RWPE1 (cell line): ENCODE measurements around the gene CHST12.

ENCODE experiments used
- CTCF ChIA-PET: fragments of 350-600 bp; sonication (Branson Sonifier 250); formaldehyde crosslinking; extraction: SDS; loops from one replicate; lab custom pipeline; 2021; lab: Yijun Ruan, JAX
- POLR2A ChIA-PET: fragments of 400-600 bp; formaldehyde crosslinking; extraction: SDS; loops from one replicate; lab custom pipeline; 2020; ENCODE audit warnings: antibody characterized with exemption; ENCODE audit not compliant: low non-redundant PET; lab: Yijun Ruan, JAX
- DNase-seq: peaks from one replicate; pipeline ENCODE4 v3.0.0; 2012; ENCODE audit warnings: low spot score
- H3K27ac ChIP-seq: fragments of 450-650 bp; 2 replicates; pipeline ENCODE4 v1.5.1; 2017
- CTCF ChIP-seq: fragments of 450-650 bp; conservative IDR thresholded peaks from 2 replicates; pipeline ENCODE4 v1.5.1; 2017; ENCODE audit warnings: low read depth, mild to moderate bottlenecking

Gene CHST12

GRCh38 chr7:2484868-2485267 is 81.5 kb downstream of the CHST12 start:
- no peak overlapping the region for H3K27ac ChIP-seq
- POLR2A ChIA-PET = no interaction called here
- no peak for DNase-seq
- TF ChIP-seq CTCF = no peak
- CTCF ChIA-PET = no interaction called here

- ChIA-PET POLR2A (no interaction called here), CTCF (interaction anchor here (1.0 to 1.6 kb wide), 2 partner anchors 11 to 19 kb away, joined by 3 to 7 read pairs; no protein-coding TSS in a partner anchor)
- no peak overlapping the region; the same call in 1 of the 2 replicates for H3K27ac ChIP-seq
- TF ChIP-seq CTCF = no peak
- DNase-seq = no peak
Measured at GRCh38 chr7:2487586-2488271, 84.3 kb downstream of the CHST12 start.

GRCh38 chr7:2488272-2488645 is 84.8 kb downstream of the CHST12 start:
- TF ChIP-seq CTCF = no peak
- no peak overlapping the region; the same call in 1 of the 2 replicates for H3K27ac ChIP-seq
- ChIA-PET POLR2A (no interaction called here), CTCF (interaction anchor here (0.8 to 1.6 kb wide), 3 partner anchors 11 to 697 kb away, joined by 3 to 7 read pairs (median 4); no protein-coding TSS in a partner anchor)
- no peak for DNase-seq

- TF ChIP-seq CTCF = no peak
- CTCF ChIA-PET = interaction anchor here (0.8 to 1.6 kb wide), 3 partner anchors 10 to 698 kb away, joined by 3 to 7 read pairs (median 4); no protein-coding TSS in a partner anchor
- H3K27ac ChIP-seq = no peak overlapping the region; the same call in 1 of the 2 replicates
- no peak for DNase-seq
- POLR2A ChIA-PET = no interaction called here
Measured at GRCh38 chr7:2488681-2489080, 85.3 kb downstream of the CHST12 start.

- DNase-seq = no peak
- TF ChIP-seq CTCF = no peak
- no peak overlapping the region for H3K27ac ChIP-seq
- ChIA-PET POLR2A (no interaction called here), CTCF (no interaction called here)
Measured at GRCh38 chr7:2490181-2490651, 86.8 kb downstream of the CHST12 start.

- POLR2A ChIA-PET = no interaction called here
- CTCF ChIA-PET = no interaction called here
- no peak for TF ChIP-seq CTCF
- H3K27ac ChIP-seq = no peak overlapping the region
- no peak for DNase-seq
Measured at GRCh38 chr7:2492038-2492437, 88.6 kb downstream of the CHST12 start.
